HEK293 (cell line): Measurements from ENCODE around the gene CSTA.

Experiments used
- CTCF ChIP-seq: fragments of 450-650 bp; formaldehyde crosslinking; IDR thresholded peaks from 2 replicates; pipeline ENCODE4 v1.5.1; 2016; ENCODE audit warnings: missing biosample characterization, missing genetic modification characterization
- REST ChIP-seq: fragments of 450-650 bp; formaldehyde crosslinking; IDR thresholded peaks from 2 replicates; pipeline ENCODE4 v1.5.1; 2016; ENCODE audit warnings: missing biosample characterization, missing genetic modification characterization
- TRIM28 ChIP-seq: IDR thresholded peaks from 2 replicates; pipeline ENCODE4 v1.6.1; 2011; ENCODE audit warnings: low read length, control low read depth, borderline replicate concordance
- YY1 ChIP-seq: fragments of 450-650 bp; formaldehyde crosslinking; IDR thresholded peaks from 2 replicates; pipeline ENCODE4 v1.5.1; 2018; ENCODE audit warnings: missing biosample characterization, missing genetic modification characterization
- ZNF10 ChIP-seq: fragments of 450-650 bp; formaldehyde crosslinking; IDR thresholded peaks from 2 replicates; pipeline ENCODE4 v1.5.1; 2017; ENCODE audit warnings: missing biosample characterization, missing genetic modification characterization
- ZNF239 ChIP-seq: fragments of 450-650 bp; formaldehyde crosslinking; IDR thresholded peaks from 2 replicates; pipeline ENCODE4 v1.5.1; 2016; ENCODE audit warnings: missing biosample characterization, missing genetic modification characterization
- ZNF280D ChIP-seq: fragments of 450-650 bp; formaldehyde crosslinking; IDR thresholded peaks from 2 replicates; pipeline ENCODE4 v1.5.1; 2016; ENCODE audit warnings: missing biosample characterization, missing genetic modification characterization
- ZNF324 ChIP-seq: fragments of 450-650 bp; formaldehyde crosslinking; IDR thresholded peaks from 2 replicates; pipeline ENCODE4 v1.5.1; 2016; ENCODE audit warnings: missing biosample characterization, missing genetic modification characterization
- ZNF366 ChIP-seq: fragments of 450-650 bp; formaldehyde crosslinking; conservative IDR thresholded peaks from 2 replicates; pipeline ENCODE4 v1.5.1; 2016; ENCODE audit warnings: missing biosample characterization, missing genetic modification characterization
- ZNF398 ChIP-seq: fragments of 450-650 bp; formaldehyde crosslinking; IDR thresholded peaks from 2 replicates; pipeline ENCODE4 v1.5.1; 2017; ENCODE audit warnings: missing biosample characterization, missing genetic modification characterization
- ZNF561 ChIP-seq: fragments of 450-650 bp; IDR thresholded peaks from 2 replicates; pipeline ENCODE4 v1.5.1; 2018; ENCODE audit warnings: missing biosample characterization, missing genetic modification characterization, borderline replicate concordance
- ZNF610 ChIP-seq: fragments of 450-650 bp; formaldehyde crosslinking; IDR thresholded peaks from 2 replicates; pipeline ENCODE4 v1.5.1; 2016; ENCODE audit warnings: missing biosample characterization, missing genetic modification characterization, borderline replicate concordance
- ZNF658 ChIP-seq: fragments of 450-650 bp; formaldehyde crosslinking; IDR thresholded peaks from 2 replicates; pipeline ENCODE4; 2016; ENCODE audit warnings: missing biosample characterization, missing genetic modification characterization
- ZSCAN23 ChIP-seq: fragments of 450-650 bp; formaldehyde crosslinking; IDR thresholded peaks from 2 replicates; pipeline ENCODE4 v1.5.1; 2016; ENCODE audit warnings: missing biosample characterization, missing genetic modification characterization

- TF ChIP-seq ZNF398 (tag by site-specific recombination) (no peak), ZSCAN23 (tag by site-specific recombination) (no peak), REST (tag by site-specific recombination) (no peak), CTCF (no peak), YY1 (tag by site-specific recombination) (no peak), ZNF239 (tag by site-specific recombination) (no peak), ZNF658 (tag by site-specific recombination) (no peak), ZNF561 (no peak), ZNF610 (tag by site-specific recombination) (no peak), ZNF366 (no peak), TRIM28 (no peak), ZNF324 (tag by site-specific recombination) (no peak), ZNF10 (tag by site-specific recombination) (no peak), ZNF280D (no peak)
Measured at GRCh38 chr3:122318620-122319019, 6.4 kb upstream of the CSTA start.
